Osteoblast (primary cell): ENCODE data around the gene VTI1A. TPM values are rescaled to one million over a fixed set of nuclear protein-coding genes. Genes with fewer than 3 reads are reported as not detected.
"Not testable (repeated sequence)": the region's sequence is repeated elsewhere in the genome, so short reads cannot be mapped to it uniquely, and the experiment has no call there.

Source experiments
- DNase-seq: peaks from one replicate; pipeline ENCODE4 v3.0.0; 2011; ENCODE audit warnings: low spot score, mixed read lengths; ENCODE audit not compliant: insufficient read length; ENCODE audit errors: missing footprints
- H2AFZ ChIP-seq: 2 replicates; pipeline ENCODE4 v1.6.0; 2011; ENCODE audit warnings: mild to moderate bottlenecking, low read length
- H3K27ac ChIP-seq: 2 replicates; pipeline ENCODE4 v1.5.1; 2011; ENCODE audit warnings: mild to moderate bottlenecking, low read depth, low read length, moderate library complexity
- H3K27me3 ChIP-seq: 2 replicates; pipeline ENCODE4 v1.6.0; 2012; ENCODE audit warnings: mild to moderate bottlenecking, control low read depth, inconsistent platforms, low read length, moderate library complexity; ENCODE audit not compliant: insufficient read depth
- H3K36me3 ChIP-seq: 2 replicates; pipeline ENCODE4 v1.5.1; 2011; ENCODE audit warnings: mild to moderate bottlenecking, low read length, control low read depth, moderate library complexity; ENCODE audit not compliant: insufficient read depth
- H3K4me1 ChIP-seq: 2 replicates; pipeline ENCODE4 v1.5.1; 2011; ENCODE audit warnings: mild to moderate bottlenecking, low read length, control low read depth, moderate library complexity; ENCODE audit not compliant: insufficient read depth
- H3K4me2 ChIP-seq: 2 replicates; pipeline ENCODE4 v1.6.0; 2011; ENCODE audit warnings: mild to moderate bottlenecking, low read length; ENCODE audit not compliant: insufficient read depth
- H3K4me3 ChIP-seq: fragments of 200-600 bp; sonication (generic); 3 replicates; pipeline ENCODE4 v1.5.1; 2012; ENCODE audit warnings: mild to moderate bottlenecking, low read length, inconsistent platforms; ENCODE audit not compliant: insufficient read depth
- H3K79me2 ChIP-seq: 2 replicates; pipeline ENCODE4 v1.6.0; 2012; ENCODE audit warnings: mild to moderate bottlenecking, low read length, control low read depth, inconsistent platforms; ENCODE audit not compliant: insufficient read depth
- H3K9me3 ChIP-seq: 2 replicates; pipeline ENCODE4 v1.5.1; 2011; ENCODE audit warnings: low read depth, low read length, control low read depth
- H4K20me1 ChIP-seq: 2 replicates; pipeline ENCODE4 v1.6.0; 2012; ENCODE audit warnings: mild to moderate bottlenecking, low read length, control low read depth; ENCODE audit not compliant: insufficient read depth
- total RNA-seq: library from RNA; depleted of rRNA; stranded (reverse); fragments of >200 nt; gene quantifications from 2 replicates; pipeline ENCODE4 v1.2.3, GENCODE V29; 2012
- TF ChIP-seq, protein P1 (sequence below): IDR thresholded peaks from 2 replicates; pipeline ENCODE4 v1.5.1; 2011; ENCODE audit warnings: mild to moderate bottlenecking, low read depth, low read length, moderate library complexity; ENCODE audit errors: extremely low read depth

Gene VTI1A
- total RNA-seq = 34.7 and 35.4 TPM in 2 replicates

DNA sequence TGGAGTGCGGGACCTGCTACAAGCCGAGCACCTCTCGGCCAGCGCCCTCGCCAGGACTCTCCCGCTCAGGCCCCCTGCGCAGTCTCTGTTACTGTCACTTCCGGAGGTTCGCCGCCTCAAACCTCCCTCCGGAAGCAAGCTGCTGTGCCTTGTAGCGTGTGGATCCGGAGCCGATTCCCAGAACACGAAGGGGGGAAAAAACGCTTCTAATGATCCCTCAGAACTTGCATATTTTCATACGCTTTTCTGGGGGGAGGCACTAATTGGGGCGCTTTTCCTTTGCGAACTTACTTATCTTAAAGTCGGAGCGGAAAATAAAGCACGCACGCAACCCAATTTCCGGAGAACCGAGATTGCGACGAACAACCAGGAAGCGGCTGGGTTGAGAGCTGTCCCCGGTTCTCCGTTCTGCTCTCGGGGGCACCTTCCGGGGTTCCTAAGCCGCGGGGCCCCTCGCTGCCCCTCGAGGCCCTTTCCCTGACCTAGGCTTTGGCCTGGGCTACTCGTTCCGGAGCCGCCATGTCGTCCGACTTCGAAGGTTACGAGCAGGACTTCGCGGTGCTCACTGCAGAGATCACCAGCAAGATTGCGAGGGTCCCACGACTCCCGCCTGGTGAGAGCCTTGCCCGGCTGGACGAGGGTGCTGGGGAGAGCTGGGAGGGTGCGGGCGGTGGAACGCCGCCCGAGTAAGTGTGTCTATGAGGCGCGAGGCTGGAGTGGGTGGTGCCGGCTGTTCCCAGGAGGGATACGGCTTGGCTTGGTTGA, at the start of gene VTI1A, which contains the start of gene ZDHHC6:
Gene VTI1A, plus strand, starts transcription at position 361 of the 765 bp plus-strand sequence. Its CDS starts 159 bp downstream, at position 520.
Gene ZDHHC6, minus strand, starts transcription at position 60 of the 765 bp plus-strand sequence. CDS start 1,478 bp downstream, outside the sequence.
- Histone ChIP-seq H3K79me2 (peaks cover 72% of the 10 kb centered on the region), H2AFZ (peak within 1 kb of the TSS; percentile 92), H3K4me3 (peak within 1 kb of the TSS; percentile 84), H3K4me1 (peaks cover 15% of the 10 kb centered on the region), H3K4me2 (peak within 1 kb of the TSS; percentile 92), H3K9me3 (no peaks in the 10 kb centered on the region), H3K27ac (peak within 1 kb of the TSS; percentile 94), H3K36me3 (peaks cover 27% of the 10 kb centered on the region), H3K27me3 (no peaks in the 10 kb centered on the region), H4K20me1 (no peaks in the 10 kb centered on the region)
- DNase-seq = peak; percentile 94
- TF ChIP-seq, protein P1, sequence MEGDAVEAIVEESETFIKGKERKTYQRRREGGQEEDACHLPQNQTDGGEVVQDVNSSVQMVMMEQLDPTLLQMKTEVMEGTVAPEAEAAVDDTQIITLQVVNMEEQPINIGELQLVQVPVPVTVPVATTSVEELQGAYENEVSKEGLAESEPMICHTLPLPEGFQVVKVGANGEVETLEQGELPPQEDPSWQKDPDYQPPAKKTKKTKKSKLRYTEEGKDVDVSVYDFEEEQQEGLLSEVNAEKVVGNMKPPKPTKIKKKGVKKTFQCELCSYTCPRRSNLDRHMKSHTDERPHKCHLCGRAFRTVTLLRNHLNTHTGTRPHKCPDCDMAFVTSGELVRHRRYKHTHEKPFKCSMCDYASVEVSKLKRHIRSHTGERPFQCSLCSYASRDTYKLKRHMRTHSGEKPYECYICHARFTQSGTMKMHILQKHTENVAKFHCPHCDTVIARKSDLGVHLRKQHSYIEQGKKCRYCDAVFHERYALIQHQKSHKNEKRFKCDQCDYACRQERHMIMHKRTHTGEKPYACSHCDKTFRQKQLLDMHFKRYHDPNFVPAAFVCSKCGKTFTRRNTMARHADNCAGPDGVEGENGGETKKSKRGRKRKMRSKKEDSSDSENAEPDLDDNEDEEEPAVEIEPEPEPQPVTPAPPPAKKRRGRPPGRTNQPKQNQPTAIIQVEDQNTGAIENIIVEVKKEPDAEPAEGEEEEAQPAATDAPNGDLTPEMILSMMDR = peak; percentile 17

DNA sequence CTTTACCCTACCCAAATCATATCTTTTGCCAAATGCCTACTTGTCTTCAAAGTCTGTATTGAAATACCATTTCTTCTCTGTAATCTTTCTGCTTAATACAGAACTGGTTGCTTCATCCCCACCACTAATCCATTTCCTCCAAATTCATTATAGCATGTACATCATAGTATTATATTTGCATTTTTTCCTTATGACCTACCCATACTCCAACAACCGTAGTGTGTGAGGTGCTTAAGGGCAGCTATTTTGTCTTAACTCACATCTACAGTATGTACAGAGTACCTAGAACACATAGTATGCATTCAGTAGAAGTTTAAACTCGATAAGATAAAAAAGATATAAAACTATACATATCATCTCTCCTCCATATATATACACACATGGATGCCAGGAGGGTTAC, 49.4 kb upstream of the VTI1A start:
- Histone ChIP-seq H3K27ac (no peak overlapping the region), H2AFZ (no peak overlapping the region), H3K4me2 (no peak overlapping the region)

DNA sequence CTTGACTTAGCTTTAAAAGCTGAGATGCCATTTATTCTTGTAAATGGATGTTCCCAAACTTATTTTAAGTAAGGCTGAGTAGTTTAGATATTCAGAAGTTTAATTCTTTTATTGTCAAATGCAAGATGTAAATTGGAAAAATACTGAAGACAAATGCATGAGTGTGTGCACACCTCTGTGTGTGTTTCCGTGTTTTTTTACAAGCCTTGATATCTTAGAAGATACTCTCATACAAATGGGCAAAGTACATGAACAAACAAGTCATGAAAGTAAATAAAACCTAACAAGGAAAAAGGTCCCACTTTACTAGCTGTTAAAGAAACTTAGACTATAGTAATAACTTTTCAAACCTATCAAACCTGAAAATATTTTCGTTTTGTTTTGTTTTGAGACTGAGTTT, 44.1 kb upstream of the VTI1A start:
- Histone ChIP-seq H3K36me3 (no peaks in the 10 kb centered on the region), H3K27me3 (no peaks in the 10 kb centered on the region), H3K4me3 (no peak overlapping the region), H3K9me3 (no peaks in the 10 kb centered on the region), H2AFZ (no peak overlapping the region), H4K20me1 (no peaks in the 10 kb centered on the region), H3K4me1 (no peaks in the 10 kb centered on the region), H3K4me2 (no peak overlapping the region), H3K27ac (no peak overlapping the region), H3K79me2 (no peaks in the 10 kb centered on the region)
- TF ChIP-seq, protein P1 = no peak
- no peak for DNase-seq

More for the DNA sequence above, 49.4 kb upstream of the VTI1A start:
- peaks cover 17% of the 10 kb centered on the region for H3K27me3 ChIP-seq
- no peak overlapping the region for H3K4me3 ChIP-seq
- H3K4me1 ChIP-seq = no peaks in the 10 kb centered on the region
- H3K9me3 ChIP-seq = no peaks in the 10 kb centered on the region
- no peaks in the 10 kb centered on the region for H3K36me3 ChIP-seq
- TF ChIP-seq, protein P1 = no peak
- no peaks in the 10 kb centered on the region for H3K79me2 ChIP-seq
- no peaks in the 10 kb centered on the region for H4K20me1 ChIP-seq
- DNase-seq = no peak

DNA sequence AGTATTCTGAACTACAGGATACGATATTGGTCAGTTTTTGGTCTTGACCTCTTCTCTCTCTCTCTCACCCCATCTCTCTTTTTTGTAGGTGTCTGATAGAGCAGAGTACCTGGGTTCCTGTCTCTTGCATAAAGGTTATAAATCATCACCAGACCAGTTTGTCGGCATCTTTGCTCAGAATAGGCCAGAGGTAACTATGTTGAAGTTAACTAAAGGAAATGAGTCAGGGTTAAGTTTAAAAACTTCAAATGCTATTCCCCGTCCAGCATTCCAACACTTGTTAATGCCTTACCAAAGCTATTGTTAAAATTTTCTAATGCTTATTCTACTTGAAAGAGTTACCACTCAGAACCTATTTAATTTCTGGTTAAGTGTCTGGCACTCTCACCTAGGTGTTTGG, 42.4 kb upstream of the VTI1A start:
- no peak for DNase-seq
- TF ChIP-seq, protein P1 = no peak
- Histone ChIP-seq H4K20me1 (no peaks in the 10 kb centered on the region), H3K9me3 (no peaks in the 10 kb centered on the region), H3K36me3 (no peaks in the 10 kb centered on the region), H3K4me2 (no peak overlapping the region), H3K79me2 (no peaks in the 10 kb centered on the region), H3K4me1 (no peaks in the 10 kb centered on the region), H3K27me3 (no peaks in the 10 kb centered on the region), H2AFZ (no peak overlapping the region), H3K27ac (no peak overlapping the region), H3K4me3 (no peak overlapping the region)

DNA sequence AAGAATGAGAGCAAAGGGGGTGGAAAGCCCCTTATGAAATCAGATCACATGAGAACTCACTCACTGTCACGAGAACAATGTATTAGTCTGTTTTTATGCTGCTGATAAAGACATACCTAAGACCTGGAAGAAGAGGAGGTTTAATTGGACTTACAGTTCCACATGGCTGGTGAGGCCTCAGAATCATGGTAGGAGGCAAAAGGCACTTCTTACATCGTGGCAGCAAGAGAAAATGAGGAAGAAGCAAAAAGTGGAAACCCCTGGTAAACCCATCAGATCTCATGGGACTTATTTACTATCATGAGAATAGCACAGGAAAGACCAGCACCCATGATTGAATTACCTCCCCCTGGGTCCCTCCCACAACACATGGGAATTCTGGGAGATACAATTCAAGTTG, 40.2 kb upstream of the VTI1A start:
- not testable (repeated sequence) for DNase-seq, H4K20me1 ChIP-seq, H3K27ac ChIP-seq, H3K79me2 ChIP-seq, H3K4me3 ChIP-seq, H2AFZ ChIP-seq, H3K27me3 ChIP-seq, H3K36me3 ChIP-seq, H3K4me1 ChIP-seq, H3K9me3 ChIP-seq, H3K4me2 ChIP-seq
